Choroid plexus epithelial cell (primary cell): Measurements from ENCODE around the gene MAP3K4.

Source experiments
- DNase-seq: peaks from one replicate; pipeline ENCODE4 v3.0.0-alpha.2; 2010; ENCODE audit warnings: low read depth
- H3K4me3 ChIP-seq: 2 replicates; pipeline ENCODE4 v1.5.1; 2011; ENCODE audit warnings: low read depth, mild to moderate bottlenecking, control low read depth, low read length, moderate library complexity
- TF ChIP-seq, protein P1 (sequence below): conservative IDR thresholded peaks from 2 replicates; pipeline ENCODE4 v1.5.1; 2011; ENCODE audit warnings: low read depth, mild to moderate bottlenecking, control low read depth, inconsistent platforms, low read length, moderate library complexity

MAP3K4 gene

DNA sequence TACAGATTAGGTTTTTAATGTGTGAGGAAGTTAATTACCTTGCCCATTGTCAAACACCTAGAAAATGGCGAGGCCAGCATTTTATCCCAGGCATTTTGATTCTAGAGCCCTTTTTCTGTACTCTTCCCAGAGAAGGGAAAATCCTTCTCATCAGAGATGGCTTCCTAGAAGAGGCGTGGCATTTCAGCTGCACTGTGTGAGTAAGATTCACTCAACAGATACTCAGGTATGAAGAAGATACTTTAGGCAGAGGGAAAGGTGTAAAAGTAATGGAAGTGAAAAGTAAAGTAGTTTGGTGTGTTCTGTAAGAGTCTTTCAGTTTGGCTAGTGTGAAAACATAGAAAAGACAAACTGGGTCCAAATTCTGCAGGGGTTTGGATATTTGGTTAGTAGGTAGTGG, 113.8 kb downstream of the MAP3K4 start:
- no peak overlapping the region for H3K4me3 ChIP-seq
- DNase-seq, result no peak
- TF ChIP-seq, protein P1, sequence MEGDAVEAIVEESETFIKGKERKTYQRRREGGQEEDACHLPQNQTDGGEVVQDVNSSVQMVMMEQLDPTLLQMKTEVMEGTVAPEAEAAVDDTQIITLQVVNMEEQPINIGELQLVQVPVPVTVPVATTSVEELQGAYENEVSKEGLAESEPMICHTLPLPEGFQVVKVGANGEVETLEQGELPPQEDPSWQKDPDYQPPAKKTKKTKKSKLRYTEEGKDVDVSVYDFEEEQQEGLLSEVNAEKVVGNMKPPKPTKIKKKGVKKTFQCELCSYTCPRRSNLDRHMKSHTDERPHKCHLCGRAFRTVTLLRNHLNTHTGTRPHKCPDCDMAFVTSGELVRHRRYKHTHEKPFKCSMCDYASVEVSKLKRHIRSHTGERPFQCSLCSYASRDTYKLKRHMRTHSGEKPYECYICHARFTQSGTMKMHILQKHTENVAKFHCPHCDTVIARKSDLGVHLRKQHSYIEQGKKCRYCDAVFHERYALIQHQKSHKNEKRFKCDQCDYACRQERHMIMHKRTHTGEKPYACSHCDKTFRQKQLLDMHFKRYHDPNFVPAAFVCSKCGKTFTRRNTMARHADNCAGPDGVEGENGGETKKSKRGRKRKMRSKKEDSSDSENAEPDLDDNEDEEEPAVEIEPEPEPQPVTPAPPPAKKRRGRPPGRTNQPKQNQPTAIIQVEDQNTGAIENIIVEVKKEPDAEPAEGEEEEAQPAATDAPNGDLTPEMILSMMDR, result no peak

DNA sequence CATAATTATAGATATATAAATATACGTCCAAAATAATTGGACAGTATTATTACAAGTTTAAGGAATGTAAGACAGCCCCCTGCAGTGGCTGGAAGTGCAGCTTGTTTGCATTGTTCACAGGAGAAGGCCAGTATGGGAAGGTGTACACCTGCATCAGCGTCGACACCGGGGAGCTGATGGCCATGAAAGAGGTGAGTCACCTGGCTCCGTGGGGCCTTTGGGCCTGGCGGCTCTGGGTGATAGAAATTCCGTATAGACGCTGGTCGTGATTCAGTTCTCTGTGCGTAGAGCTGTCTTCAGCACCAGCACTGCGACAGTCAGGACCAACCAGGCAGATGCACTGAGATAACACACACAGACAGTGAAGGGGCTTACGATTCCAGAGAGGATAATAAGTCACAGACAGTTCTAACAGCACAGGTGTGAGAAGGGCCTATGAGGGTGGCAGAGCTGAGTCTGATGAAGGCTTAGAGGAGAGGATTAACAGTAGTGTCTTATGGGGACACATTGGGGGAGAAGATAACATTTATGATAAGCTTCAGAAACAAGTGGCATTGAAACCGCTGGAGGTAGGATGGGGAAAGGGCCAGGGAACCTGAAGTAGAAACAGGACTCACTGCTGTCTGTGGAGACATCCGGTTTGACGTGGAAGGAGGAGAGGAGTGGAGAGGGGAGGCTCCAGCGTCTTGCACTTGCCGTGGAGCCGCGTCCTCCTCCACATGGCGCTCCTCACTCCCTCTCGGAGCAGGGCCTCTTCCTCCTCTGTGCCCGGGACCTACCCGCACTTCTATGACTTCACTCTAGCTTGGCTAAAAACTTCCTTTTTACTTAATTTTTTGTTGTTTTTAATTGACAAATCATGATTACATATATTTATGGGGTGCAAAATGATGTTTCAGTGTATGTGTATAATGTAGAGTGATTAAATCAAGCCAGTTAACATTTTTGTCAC, 116.5 kb downstream of the MAP3K4 start:
- TF ChIP-seq, protein P1, result no peak

GRCh38 chr6:161108916-161109315, 117.3 kb downstream of the MAP3K4 start:
- no peak for DNase-seq
- TF ChIP-seq, protein P1, result no peak
- no peak overlapping the region for H3K4me3 ChIP-seq

More for the DNA sequence above, 116.5 kb downstream of the MAP3K4 start:
- no peak overlapping the region for H3K4me3 ChIP-seq
- no peak for DNase-seq

DNA sequence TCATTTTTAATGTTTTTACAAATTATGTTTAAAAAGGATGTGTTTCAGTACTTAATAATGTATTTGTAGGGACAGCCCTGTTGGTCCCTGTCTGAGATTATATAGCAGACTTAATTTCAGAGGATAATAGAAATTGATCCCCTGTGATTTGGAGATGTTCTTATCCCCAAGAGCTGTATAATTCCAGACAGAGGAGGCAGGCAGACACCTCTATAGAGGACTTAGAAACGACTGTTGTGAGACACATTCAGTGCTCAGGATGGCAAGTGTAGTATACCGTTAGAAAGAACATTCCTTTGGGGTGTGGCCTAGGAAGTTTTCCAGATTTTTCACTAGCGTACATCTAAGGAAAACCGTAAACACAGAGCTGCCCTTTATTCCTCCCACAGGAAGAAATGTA, 117.8 kb downstream of the MAP3K4 start:
- DNase-seq, result no peak
- H3K4me3 ChIP-seq, result no peak overlapping the region
- TF ChIP-seq, protein P1, result no peak

GRCh38 chr6:161110028-161110779, 118.6 kb downstream of the MAP3K4 start:
- no peak overlapping the region for H3K4me3 ChIP-seq
- TF ChIP-seq, protein P1, result no peak

DNA sequence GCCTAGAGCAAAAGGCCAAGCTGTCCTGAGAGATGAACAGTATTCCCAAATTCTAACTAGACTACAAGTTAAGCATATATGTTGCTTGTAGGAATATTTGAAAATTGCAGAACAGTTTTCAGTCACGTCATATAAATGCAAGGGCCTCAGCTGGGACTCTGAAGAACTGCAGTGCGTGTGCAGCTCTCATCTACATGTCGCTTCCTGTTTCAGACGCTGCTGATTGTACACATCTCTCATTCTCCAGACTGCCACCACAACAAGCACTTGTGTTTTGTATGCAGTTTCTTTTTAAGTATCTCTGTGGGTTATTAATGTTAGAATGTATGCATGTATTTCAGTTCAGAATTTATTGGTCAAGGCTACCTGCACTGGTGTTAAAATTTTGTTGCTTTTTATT, 119.7 kb downstream of the MAP3K4 start:
- no peak overlapping the region for H3K4me3 ChIP-seq
- DNase-seq, result no peak
- TF ChIP-seq, protein P1, result no peak

More at GRCh38 chr6:161110028-161110779, 118.6 kb downstream of the MAP3K4 start:
- no peak for DNase-seq
